ENCODE data around the gene CALHM1. TPM values are rescaled to one million over a fixed set of nuclear protein-coding genes. Genes with fewer than 3 reads are reported as not detected.

Gene CALHM1
- total and polyA plus RNA-seq, 2 of the 8 experiments (the other 6 are each of a cell fraction or from before 2014, with no cell fraction given): 0.29 to 0.34 TPM

DNA sequence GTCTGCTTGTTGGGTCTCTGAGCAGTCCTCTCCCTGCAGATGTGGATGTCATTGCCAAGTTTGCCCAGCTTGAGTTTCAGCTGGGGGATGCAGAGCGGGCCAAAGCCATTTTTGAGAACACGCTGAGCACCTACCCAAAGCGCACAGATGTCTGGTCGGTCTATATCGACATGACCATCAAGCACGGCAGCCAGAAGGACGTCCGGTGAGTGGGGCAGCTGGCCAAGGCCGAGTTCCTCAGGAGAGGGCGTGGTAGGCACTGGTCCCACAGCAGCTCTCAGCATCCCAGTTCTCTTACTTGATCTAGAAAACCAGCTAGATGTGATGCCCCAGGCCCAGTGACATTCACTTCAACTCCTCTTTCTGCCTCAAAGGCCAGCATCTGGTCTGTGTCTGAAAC, 14.2 kb downstream of the CALHM1 start:
- Histone ChIP-seq H2BK15ac (ENCODE audit: low read length) (no peak overlapping the region), H3K27me3 (replicated peaks in 1 of 4; ENCODE audit: control insufficient read depth in 3 of 4, extremely low read depth in 1 of 4, insufficient read depth in 3 of 4, low read length in 3 of 4) (no peaks in the 10 kb centered on the region), H3K4ac (replicated peaks; ENCODE audit: insufficient read length, low read depth, low read length) (no peak overlapping the region), H2BK20ac (ENCODE audit: low read length) (no peak overlapping the region), H4K8ac (ENCODE audit: extremely low read depth, insufficient read depth, low read length) (no peak overlapping the region), H4K91ac (replicated peaks; ENCODE audit: insufficient read length, low read length) (no peak overlapping the region), H2BK12ac (ENCODE audit: low read depth, low read length) (no peak overlapping the region), H4K5ac (ENCODE audit: insufficient read length, low read depth, low read length) (no peak overlapping the region), H3K4me2 (ENCODE audit: insufficient read depth in 1 of 2, low read depth in 2 of 2, low read length in 2 of 2) (no peak overlapping the region), H3K27ac (ENCODE audit: low read depth, low read length) (no peak overlapping the region), H3K23me2 (ENCODE audit: low read depth, low read length) (no peaks in the 10 kb centered on the region), H2AK5ac (ENCODE audit: low read depth, low read length) (no peak overlapping the region), H3K14ac (ENCODE audit: insufficient read length) (no peak overlapping the region), H3K56ac (replicated peaks; ENCODE audit: insufficient read length, low read depth, low read length) (no peak overlapping the region), H3K9me3 (ENCODE audit: insufficient read depth in 2 of 2, low read depth in 1 of 2, low read length in 1 of 2) (no peaks in the 10 kb centered on the region), H3K79me2 (ENCODE audit: control insufficient read depth in 1 of 2, insufficient read depth in 2 of 2, low read length in 2 of 2) (no peaks in the 10 kb centered on the region), H3K9ac (replicated peaks in 1 of 4; ENCODE audit: extremely low read depth in 1 of 4, low read depth in 3 of 4, low read length in 3 of 4) (no peak overlapping the region), H2BK120ac (replicated peaks; ENCODE audit: low read depth, low read length) (no peak overlapping the region), H3K23ac (ENCODE audit: insufficient read length) (no peak overlapping the region), H3K4me3 (ENCODE audit: extremely low read depth in 1 of 4, insufficient read depth in 2 of 4, low read depth in 3 of 4, low read length in 4 of 4) (no peak overlapping the region), H2AFZ (ENCODE audit: low read length) (no peak overlapping the region), H2BK5ac (ENCODE audit: low read depth, low read length) (no peak overlapping the region), H4K20me1 (replicated peaks in 1 of 2; ENCODE audit: control insufficient read depth in 1 of 2, insufficient read depth in 2 of 2, low read length in 2 of 2) (peaks cover 3 to 11% of the 10 kb centered on the region in 2 experiments), H3K36me3 (ENCODE audit: control insufficient read depth in 2 of 4, insufficient read depth in 4 of 4, low read length in 3 of 4) (peaks cover 33 to 76% (median 67%) of the 10 kb centered on the region in 4 experiments), H3K4me1 (replicated peaks in 1 of 4; ENCODE audit: control insufficient read depth in 3 of 4, insufficient read depth in 4 of 4, low read length in 3 of 4) (no peaks in the 10 kb centered on the region), H3K18ac (ENCODE audit: extremely low read depth, low read length) (no peak overlapping the region), H3K79me1 (ENCODE audit: low read depth, low read length) (no peaks in the 10 kb centered on the region; the same call in 1 of the 2 replicates)
- ChIA-PET CTCF (ENCODE audit: partially characterized antibody) (interaction anchor here (0.9 to 4.3 kb wide), 7 partner anchors 10 to 120 kb away, joined by 3 to 21 read pairs (median 3); partner anchors contain the start of gene CALHM3), POLR2A (ENCODE audit: partially characterized antibody) (interaction anchor here (1.3 kb wide), 1 partner anchor 8 kb away, joined by 3 read pairs; no protein-coding TSS in a partner anchor)
- no peak for DNase-seq (ENCODE audit: low read depth in 1 of 2, low spot score in 2 of 2)
- 93% methylated on average over 10 of the region's 10 CpGs; no CpG with 5 or more reads in 1 of the 2 experiments for WGBS, 2 experiments (ENCODE audit: extremely low coverage in 1 of 2, insufficient coverage in 1 of 2, insufficient read length in 1 of 2, insufficient replicate concordance in 2 of 2, low coverage in 1 of 2, low lambda C conversion rate in 2 of 2, missing lambda C conversion rate in 1 of 2)
- FAIRE-seq: no peak
- TF ChIP-seq SP4 (IDR thresholded peaks at IDR 0.05; ENCODE audit: low read length): no peak
- no peak for TF ChIP-seq KDM4A (IDR thresholded peaks at IDR 0.05; ENCODE audit: low read depth, low read length, severe bottlenecking)
- no peak for TF ChIP-seq RXRA (IDR thresholded peaks at IDR 0.05; ENCODE audit: insufficient read depth, low read depth, low read length)
- no peak for TF ChIP-seq SP2 (IDR thresholded peaks at IDR 0.05; ENCODE audit: low read length)
- no peak for TF ChIP-seq TEAD4 (IDR thresholded peaks at IDR 0.05; ENCODE audit: low read depth, low read length)
- no peak for TF ChIP-seq EP300 (IDR thresholded peaks at IDR 0.05; ENCODE audit: borderline replicate concordance in 1 of 2, low read depth in 2 of 2, low read length in 2 of 2)
- TF ChIP-seq FOSL1 (IDR thresholded peaks at IDR 0.05; ENCODE audit: insufficient read depth, low read depth, low read length): no peak
- TF ChIP-seq YY1 (IDR thresholded peaks at IDR 0.05; ENCODE audit: low read depth, low read length): no peak
- no peak for TF ChIP-seq CHD2 (IDR thresholded peaks at IDR 0.05; ENCODE audit: low read length)
- no peak for TF ChIP-seq TBP (IDR thresholded peaks at IDR 0.05; ENCODE audit: low read depth, low read length)
- TF ChIP-seq RNF2 (IDR thresholded peaks at IDR 0.05; ENCODE audit: borderline replicate concordance, low read depth, low read length, missing control alignments, poor library complexity, severe bottlenecking): no peak
- no peak for TF ChIP-seq EGR1 (IDR thresholded peaks at IDR 0.05; ENCODE audit: borderline replicate concordance, low read depth, low read length)
- no peak for TF ChIP-seq ASH2L (IDR thresholded peaks at IDR 0.05; ENCODE audit: low read length)
- TF ChIP-seq MAFK (IDR thresholded peaks at IDR 0.05; ENCODE audit: low read depth, low read length): no peak
- TF ChIP-seq BACH1 (IDR thresholded peaks at IDR 0.05; ENCODE audit: low read length): no peak

All from H1 (cell line).